H9 (cell line): ENCODE data around the gene LAMC3. TPM values are rescaled to one million over a fixed set of nuclear protein-coding genes. Genes with fewer than 3 reads are reported as not detected.

Experiments
- DNase-seq: peaks from one replicate; pipeline ENCODE4 v3.0.0-alpha.2; 2017
- H2AFZ ChIP-seq: one replicate; pipeline ENCODE4 v1.6.1; 2013; ENCODE audit warnings: mild to moderate bottlenecking, low read length, control low read depth, moderate library complexity
- H2AK5ac ChIP-seq: 2 replicates; pipeline ENCODE4 v1.6.1; 2013; ENCODE audit warnings: low read length, control low read depth, mixed read lengths; ENCODE audit not compliant: insufficient read length
- H2BK120ac ChIP-seq: one replicate; pipeline ENCODE4 v1.6.1; 2013; ENCODE audit warnings: low read depth, mild to moderate bottlenecking, low read length, control low read depth, inconsistent platforms; ENCODE audit not compliant: poor library complexity, severe bottlenecking
- H2BK12ac ChIP-seq: 2 replicates; pipeline ENCODE4 v1.6.1; 2013; ENCODE audit warnings: low read length, control low read depth, mixed read lengths, low read depth; ENCODE audit not compliant: insufficient read length
- H2BK15ac ChIP-seq: 2 replicates; pipeline ENCODE4 v1.6.1; 2013; ENCODE audit warnings: low read depth, low read length, control low read depth
- H2BK20ac ChIP-seq: one replicate; pipeline ENCODE4 v1.6.1; 2013; ENCODE audit warnings: low read depth, mild to moderate bottlenecking, low read length, control low read depth, inconsistent platforms; ENCODE audit not compliant: poor library complexity, severe bottlenecking
- H2BK5ac ChIP-seq: 2 replicates; pipeline ENCODE4 v1.6.1; 2013; ENCODE audit warnings: low read length, control low read depth, mixed read lengths; ENCODE audit not compliant: insufficient read length
- H3K14ac ChIP-seq: 2 replicates; pipeline ENCODE4 v1.6.1; 2013; ENCODE audit warnings: low read length, control low read depth; ENCODE audit not compliant: insufficient read depth
- H3K18ac ChIP-seq: 2 replicates; pipeline ENCODE4 v1.6.1; 2013; ENCODE audit warnings: low read depth, mild to moderate bottlenecking, mixed read lengths, low read length, control low read depth; ENCODE audit not compliant: insufficient read length
- H3K23ac ChIP-seq: 2 replicates; pipeline ENCODE4 v1.6.1; 2013; ENCODE audit warnings: low read length, control low read depth, mixed read lengths, low read depth; ENCODE audit not compliant: insufficient read length
- H3K23me2 ChIP-seq: 2 replicates; pipeline ENCODE4 v1.6.1; 2013; ENCODE audit warnings: low read depth, mild to moderate bottlenecking, mixed read lengths, low read length, control low read depth; ENCODE audit not compliant: insufficient read length, poor library complexity, severe bottlenecking
- H3K27ac ChIP-seq: 2 replicates; pipeline ENCODE4 v1.5.1; 2013; ENCODE audit warnings: low read length, control low read depth, mixed read lengths, low read depth; ENCODE audit not compliant: insufficient read length
- H3K27me3 ChIP-seq: 2 replicates; pipeline ENCODE4 v1.6.1; 2013; ENCODE audit warnings: low read length, control low read depth, inconsistent platforms; ENCODE audit not compliant: insufficient read depth
- H3K4ac ChIP-seq: 2 replicates; pipeline ENCODE4 v1.6.1; 2013; ENCODE audit warnings: low read depth, mild to moderate bottlenecking, control low read depth, inconsistent platforms, low read length, moderate library complexity
- H3K4me1 ChIP-seq: 2 replicates; pipeline ENCODE4 v1.6.1; 2013; ENCODE audit warnings: low read length, control low read depth, inconsistent platforms; ENCODE audit not compliant: insufficient read depth
- H3K4me2 ChIP-seq: 2 replicates; pipeline ENCODE4 v1.6.1; 2013; ENCODE audit warnings: low read length, control low read depth, mixed read lengths; ENCODE audit not compliant: insufficient read length, insufficient read depth
- H3K56ac ChIP-seq: 2 replicates; pipeline ENCODE4 v1.6.1; 2013; ENCODE audit warnings: low read depth, mild to moderate bottlenecking, mixed read lengths, low read length, control low read depth; ENCODE audit not compliant: insufficient read length
- H3K79me1 ChIP-seq: 2 replicates; pipeline ENCODE4 v1.6.1; 2013; ENCODE audit warnings: low read depth, mild to moderate bottlenecking, moderate library complexity, low read length, control low read depth, inconsistent platforms; ENCODE audit not compliant: insufficient read depth, poor library complexity, severe bottlenecking
- H3K79me2 ChIP-seq: 2 replicates; pipeline ENCODE4 v1.6.1; 2013; ENCODE audit warnings: low read length, control low read depth, inconsistent platforms; ENCODE audit not compliant: insufficient read depth
- H3K9ac ChIP-seq: 2 replicates; pipeline ENCODE4 v1.6.1; 2013; ENCODE audit warnings: low read length, control low read depth, mixed read lengths; ENCODE audit not compliant: insufficient read length; ENCODE audit errors: extremely low read depth
- H3K9me3 ChIP-seq: one replicate; pipeline ENCODE4 v1.6.1; 2013; ENCODE audit warnings: low read depth, low read length, inconsistent platforms; ENCODE audit not compliant: control insufficient read depth
- H3T11ph ChIP-seq: one replicate; pipeline ENCODE4 v1.6.1; 2013; ENCODE audit warnings: mild to moderate bottlenecking, low read length, control low read depth, inconsistent platforms
- H4K20me1 ChIP-seq: one replicate; pipeline ENCODE4 v1.6.1; 2013; ENCODE audit not compliant: control insufficient read depth, insufficient read length, insufficient read depth
- H4K5ac ChIP-seq: 2 replicates; pipeline ENCODE4 v1.6.1; 2013; ENCODE audit warnings: low read depth, mild to moderate bottlenecking, mixed read lengths, low read length, control low read depth; ENCODE audit not compliant: insufficient read length
- H4K8ac ChIP-seq: replicated peaks from 2 replicates; pipeline ENCODE4 v1.6.1; 2013; ENCODE audit warnings: low read length, control low read depth, mixed read lengths, low read depth; ENCODE audit not compliant: insufficient read length
- H4K91ac ChIP-seq: 2 replicates; pipeline ENCODE4 v1.6.1; 2013; ENCODE audit warnings: low read depth, mild to moderate bottlenecking, moderate library complexity, mixed read lengths, low read length, control low read depth; ENCODE audit not compliant: insufficient read length
- H3K27ac Mint-ChIP-seq, 3 experiments: 2 replicates in 2 of 3; 3 replicates in 1 of 3; pipeline ENCODE4 v1.8.0; 2020 to 2021; ENCODE audit warnings: mixed read lengths in 3 of 3, mild to moderate bottlenecking in 1 of 3, moderate library complexity in 1 of 3
- H3K27me3 Mint-ChIP-seq: 2 replicates; pipeline ENCODE4 v1.8.0; 2021; ENCODE audit warnings: low read depth, mild to moderate bottlenecking, moderate library complexity, mixed read lengths
- H3K36me3 Mint-ChIP-seq, 3 experiments: 2 replicates in 2 of 3; 3 replicates in 1 of 3; pipeline ENCODE4 v1.8.0; 2020 to 2021; ENCODE audit warnings: low read depth in 3 of 3, mixed read lengths in 3 of 3; ENCODE audit not compliant: insufficient read depth in 1 of 3
- H3K4me1 Mint-ChIP-seq, 2 experiments: 2 replicates each; pipeline ENCODE4 v1.8.0; 2020; ENCODE audit warnings: mixed read lengths in 2 of 2
- H3K4me3 Mint-ChIP-seq, 2 experiments: 2 replicates in 1 of 2; 3 replicates in 1 of 2; pipeline ENCODE4 v1.8.0; 2020 to 2021; ENCODE audit warnings: mild to moderate bottlenecking in 2 of 2, mixed read lengths in 2 of 2, moderate library complexity in 1 of 2
- H3K9me3 Mint-ChIP-seq, 2 experiments: 2 replicates in 1 of 2; 3 replicates in 1 of 2; pipeline ENCODE4 v1.8.0; 2020; ENCODE audit warnings: mild to moderate bottlenecking in 2 of 2, mixed read lengths in 2 of 2, moderate library complexity in 1 of 2
- WGBS: extraction: QIAGEN DNeasy Blood & Tissue Kit; methylation state at CpG from one replicate; pipeline ENCODE4 v1.1.7; 2013; ENCODE audit warnings: missing lambda C conversion rate, low lambda C conversion rate, mixed read lengths; ENCODE audit not compliant: insufficient read length; ENCODE audit errors: extremely low coverage; 5-methylcytosine and 5-hydroxymethylcytosine counted together
- total RNA-seq: library from RNA; stranded (reverse); gene quantifications from 2 replicates; pipeline ENCODE4 v1.2.1, GENCODE V29; 2021
- TF ChIP-seq, protein P1 (sequence below): fragments of 200-600 bp; sonication (generic); conservative IDR thresholded peaks from 3 replicates; pipeline ENCODE4 v1.8.0; 2021; ENCODE audit warnings: antibody characterized with exemption, mild to moderate bottlenecking

LAMC3 gene
- total RNA-seq, 1 experiment from 2014 or later: 21.7 TPM

DNA sequence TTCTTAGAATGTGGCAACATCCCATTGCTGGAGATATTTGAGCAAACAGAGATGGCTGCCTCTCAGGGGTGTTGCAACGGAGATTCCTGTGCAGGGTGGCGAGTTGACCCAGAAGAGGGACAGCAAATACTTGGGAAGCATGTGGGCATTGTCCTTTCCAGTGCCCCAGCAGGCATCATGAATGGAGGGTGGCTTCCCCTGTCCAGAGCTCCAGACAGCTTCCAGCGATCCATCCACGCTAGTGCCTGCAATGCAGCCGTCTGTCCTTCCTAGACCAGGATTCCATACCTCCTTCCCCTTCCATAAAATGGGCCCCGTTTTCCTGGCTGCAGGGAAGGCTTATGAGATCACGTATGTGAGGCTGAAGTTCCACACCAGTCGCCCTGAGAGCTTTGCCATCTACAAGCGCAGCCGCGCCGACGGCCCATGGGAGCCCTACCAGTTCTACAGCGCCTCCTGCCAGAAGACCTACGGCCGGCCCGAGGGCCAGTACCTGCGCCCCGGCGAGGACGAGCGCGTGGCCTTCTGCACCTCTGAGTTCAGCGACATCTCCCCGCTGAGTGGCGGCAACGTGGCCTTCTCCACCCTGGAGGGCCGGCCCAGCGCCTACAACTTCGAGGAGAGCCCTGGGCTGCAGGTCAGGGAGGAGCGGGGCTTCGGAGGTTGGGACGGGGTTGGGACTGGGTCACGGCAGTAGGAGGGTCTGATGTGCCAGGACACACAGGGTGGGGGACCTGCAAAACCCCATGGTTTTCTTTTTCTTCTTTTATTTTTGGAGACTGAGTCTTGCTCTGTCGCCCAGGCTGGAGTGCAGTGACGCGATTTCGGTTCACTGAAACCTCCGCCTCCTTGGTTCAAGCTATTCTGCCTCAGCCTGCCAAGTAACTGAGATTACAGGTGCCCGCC, 17.2 kb downstream of the LAMC3 start:
- peak overlapping the region in 1 of 3 experiments; percentile 51; a peak in 1 of 7 replicates for H3K27ac Mint-ChIP-seq
- Histone ChIP-seq H3K79me1 (no peaks in the 10 kb centered on the region), H2BK20ac (no peak overlapping the region), H3K23ac (no peak overlapping the region), H3K27me3 (no peaks in the 10 kb centered on the region), H4K20me1 (no peaks in the 10 kb centered on the region), H3K56ac (no peak overlapping the region), H3K23me2 (no peaks in the 10 kb centered on the region), H3K4me2 (no peak overlapping the region), H2BK120ac (no peak overlapping the region), H2AFZ (no peak overlapping the region), H4K91ac (no peak overlapping the region), H3K9me3 (no peaks in the 10 kb centered on the region), H4K8ac (no peak overlapping the region), H3K14ac (no peak overlapping the region), H2BK15ac (no peak overlapping the region), H2AK5ac (no peak overlapping the region), H2BK5ac (no peak overlapping the region), H2BK12ac (no peak overlapping the region), H3K4me1 (no peaks in the 10 kb centered on the region), H3K9ac (no peak overlapping the region), H3T11ph (no peak overlapping the region), H3K4ac (no peak overlapping the region), H3K79me2 (no peaks in the 10 kb centered on the region), H4K5ac (no peak overlapping the region), H3K18ac (no peak overlapping the region), H3K27ac (no peak overlapping the region)
- no CpG with 5 or more reads among the region's 40 CpGs for WGBS
- no peak overlapping the region for H3K4me3 Mint-ChIP-seq
- peaks cover 7 to 15% of the 10 kb centered on the region in 2 experiments; a peak in 3 of 4 replicates for H3K4me1 Mint-ChIP-seq
- H3K27me3 Mint-ChIP-seq: no peaks in the 10 kb centered on the region; the same call in none of the 2 replicates
- no peaks in the 10 kb centered on the region for H3K9me3 Mint-ChIP-seq
- H3K36me3 Mint-ChIP-seq: no peaks in the 10 kb centered on the region
- no peak for DNase-seq
- TF ChIP-seq, protein P1, sequence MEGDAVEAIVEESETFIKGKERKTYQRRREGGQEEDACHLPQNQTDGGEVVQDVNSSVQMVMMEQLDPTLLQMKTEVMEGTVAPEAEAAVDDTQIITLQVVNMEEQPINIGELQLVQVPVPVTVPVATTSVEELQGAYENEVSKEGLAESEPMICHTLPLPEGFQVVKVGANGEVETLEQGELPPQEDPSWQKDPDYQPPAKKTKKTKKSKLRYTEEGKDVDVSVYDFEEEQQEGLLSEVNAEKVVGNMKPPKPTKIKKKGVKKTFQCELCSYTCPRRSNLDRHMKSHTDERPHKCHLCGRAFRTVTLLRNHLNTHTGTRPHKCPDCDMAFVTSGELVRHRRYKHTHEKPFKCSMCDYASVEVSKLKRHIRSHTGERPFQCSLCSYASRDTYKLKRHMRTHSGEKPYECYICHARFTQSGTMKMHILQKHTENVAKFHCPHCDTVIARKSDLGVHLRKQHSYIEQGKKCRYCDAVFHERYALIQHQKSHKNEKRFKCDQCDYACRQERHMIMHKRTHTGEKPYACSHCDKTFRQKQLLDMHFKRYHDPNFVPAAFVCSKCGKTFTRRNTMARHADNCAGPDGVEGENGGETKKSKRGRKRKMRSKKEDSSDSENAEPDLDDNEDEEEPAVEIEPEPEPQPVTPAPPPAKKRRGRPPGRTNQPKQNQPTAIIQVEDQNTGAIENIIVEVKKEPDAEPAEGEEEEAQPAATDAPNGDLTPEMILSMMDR: no peak
